Adipose tissue (tissue), 3 donors: ENCODE data around the gene GNB1. TPM values are rescaled to one million over a fixed set of nuclear protein-coding genes. Genes with fewer than 3 reads are reported as not detected.

ENCODE experiments used
- H3K27ac ChIP-seq: one replicate; pipeline ENCODE4 v1.5.1; 2013; ENCODE audit warnings: low read depth, low read length
- whole genome bisulfite sequencing, 3 donors: extraction: QIAGEN DNeasy Blood & Tissue Kit; methylation state at CpG; one replicate each; pipeline ENCODE4 v1.1.7; 2013; 5-methylcytosine and 5-hydroxymethylcytosine counted together
- polyA plus RNA-seq, 3 donors: library from polyadenylated mRNA; stranded (reverse); fragments of 200-250 nt; gene quantifications; one replicate each; pipeline ENCODE4 v1.2.3, GENCODE V29; 2013
- donor health status: healthy with polysubstance abuse.
- donor health status: Bipolar disorder and iron deficiency.
- donor health status: healthy.

Gene GNB1
- polyA plus RNA-seq, 3 donors: 67.2 to 180 (median 148) TPM

DNA sequence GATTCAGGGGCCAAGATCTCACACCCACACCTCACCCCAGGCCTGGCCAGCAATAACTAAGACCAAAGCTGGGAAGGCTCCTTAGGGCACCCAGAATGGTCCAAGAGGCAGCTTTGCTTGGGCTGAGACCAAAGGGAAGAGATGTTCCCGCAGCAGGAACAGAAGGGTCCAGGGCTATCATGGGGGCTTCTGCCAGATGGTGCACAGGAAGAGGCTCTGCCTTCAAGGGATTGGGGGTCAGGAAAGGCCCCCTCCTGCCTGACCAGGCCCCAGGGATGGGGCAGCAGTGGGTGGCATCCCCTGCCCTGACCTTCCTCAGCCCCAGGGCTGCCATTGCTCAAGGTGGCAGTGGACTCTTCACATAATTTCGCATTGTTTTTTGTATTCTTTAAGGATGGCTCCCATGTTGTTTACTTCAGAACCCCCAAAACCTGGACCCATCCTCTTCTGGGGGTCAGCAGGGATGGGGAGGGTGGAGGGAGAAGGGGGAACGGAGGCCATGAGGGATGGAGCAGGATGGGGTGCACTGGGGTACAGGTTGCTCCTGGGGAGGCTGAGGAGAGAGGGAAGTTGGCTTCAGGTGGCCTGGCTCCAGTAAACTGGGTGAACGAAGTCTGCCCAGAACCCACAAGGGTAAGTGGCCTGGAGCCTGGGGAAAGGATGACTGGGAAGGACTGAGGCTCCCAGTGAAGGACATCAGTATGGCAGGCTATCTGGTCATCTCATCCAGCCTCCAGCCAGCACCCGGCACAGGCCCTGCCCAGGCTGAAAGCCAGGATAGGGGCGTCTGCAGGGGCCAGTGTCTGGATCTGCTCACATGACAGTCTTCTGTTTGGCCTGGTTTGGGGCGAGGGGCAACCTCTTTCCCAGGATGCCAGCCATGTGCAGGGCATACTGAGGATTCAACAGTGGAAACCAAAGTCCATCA, 110.0 kb downstream of the GNB1 start:
- peak overlapping the region; percentile 43 for H3K27ac ChIP-seq
- WGBS, 3 donors: 63 to 80% (median 65%) methylated on average over 7 of the region's 7 CpGs

DNA sequence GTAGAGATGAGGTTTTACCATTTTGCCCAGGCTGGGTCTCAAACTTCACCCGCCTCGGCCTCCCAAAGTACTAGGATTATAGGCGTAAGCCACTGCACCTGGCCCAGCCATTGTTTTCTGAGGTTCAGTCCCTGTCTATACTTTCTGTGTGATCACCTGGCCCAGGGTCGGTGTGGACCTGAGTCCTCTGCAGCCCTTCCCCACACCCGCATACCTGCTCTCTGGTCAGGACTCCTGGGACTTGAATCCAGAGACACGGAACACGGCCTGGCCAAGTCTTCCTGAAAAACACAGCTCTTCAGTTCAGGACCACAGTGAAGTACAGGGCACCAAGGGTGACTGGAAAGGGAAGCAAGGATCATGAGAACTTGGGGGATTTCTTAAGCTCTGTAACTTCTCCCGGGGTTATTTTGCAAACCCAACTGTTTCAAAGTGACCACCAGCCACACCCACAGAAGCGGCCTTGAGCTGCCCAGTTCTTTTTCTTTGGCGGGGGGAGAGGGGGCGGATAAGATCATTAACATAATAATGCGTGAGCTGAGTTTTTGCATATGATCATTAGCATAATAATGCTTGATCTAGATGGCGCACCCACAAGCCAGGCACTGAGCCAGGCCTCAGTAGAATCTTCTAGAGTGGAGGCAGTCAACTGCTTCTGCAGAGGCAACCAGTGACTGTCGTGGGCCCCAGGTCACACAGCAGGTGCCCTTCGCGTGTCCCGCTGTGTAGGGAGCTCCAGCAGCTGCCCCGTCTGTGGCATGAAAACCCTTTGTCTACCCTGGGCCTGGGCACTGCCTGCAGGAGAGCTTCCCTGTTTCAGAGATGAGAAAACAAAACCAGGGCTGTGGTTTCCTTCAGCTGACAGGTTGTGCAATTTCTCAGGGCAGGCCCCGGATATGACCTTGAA, 110.9 kb downstream of the GNB1 start:
- WGBS, 3 donors: 39 to 40% (median 40%) methylated on average over 19 of the region's 19 CpGs

DNA sequence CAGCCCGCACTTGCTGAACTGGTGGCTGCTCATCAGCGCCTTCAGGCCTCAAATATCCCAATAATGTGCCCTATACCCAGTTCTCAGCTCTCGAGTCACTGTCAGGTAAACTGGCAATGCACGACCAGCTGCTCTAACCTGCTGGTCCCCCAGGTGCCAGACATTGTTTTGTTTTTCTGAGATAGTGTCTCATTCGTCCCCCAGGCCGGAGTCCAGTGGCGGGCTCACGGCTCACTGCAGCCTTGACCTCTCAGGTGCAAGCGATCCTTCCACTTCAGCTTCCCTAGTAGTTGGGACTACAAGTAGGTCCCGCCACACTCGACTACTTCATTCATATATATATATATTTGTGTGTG, 111.6 kb downstream of the GNB1 start:
- 50 to 61% (median 59%) methylated on average over 11 of the region's 11 CpGs for WGBS, 3 donors
- H3K27ac ChIP-seq: no peak overlapping the region

More for the DNA sequence above, 110.9 kb downstream of the GNB1 start:
- H3K27ac ChIP-seq: no peak overlapping the region

DNA sequence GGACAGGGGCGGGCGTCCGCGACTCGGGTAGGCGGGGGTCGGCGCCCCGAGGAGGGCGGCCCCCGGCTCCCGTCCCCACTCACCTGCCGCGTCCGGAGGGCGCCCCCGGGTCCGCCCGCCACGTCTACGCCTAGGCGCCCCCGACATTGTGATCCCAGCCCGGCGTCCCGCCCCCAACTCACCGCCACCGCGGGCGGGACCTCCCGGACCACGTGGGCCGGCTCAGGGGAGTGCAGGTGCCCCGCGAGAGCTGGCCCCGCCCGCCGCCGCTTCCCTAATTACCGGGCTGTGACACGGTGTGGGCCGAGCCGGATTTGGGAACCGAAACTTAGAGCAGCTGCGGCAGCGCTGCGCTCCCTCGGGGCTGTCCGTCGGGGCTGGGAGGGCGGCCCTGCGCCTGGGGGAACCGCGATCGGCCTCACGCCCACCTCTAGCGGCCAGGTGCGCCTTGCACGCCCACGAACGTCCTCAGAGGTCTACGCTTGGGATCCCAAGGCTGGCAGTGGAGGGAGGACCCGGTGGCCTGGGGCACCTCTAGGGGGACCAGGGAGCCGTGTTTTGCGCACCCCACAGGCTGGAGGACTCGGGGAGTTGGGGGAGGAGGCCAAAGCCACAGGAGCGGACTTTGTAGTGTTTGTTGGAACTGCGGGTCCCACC, 112.1 kb downstream of the GNB1 start:
- H3K27ac ChIP-seq: peak overlapping the region; percentile 93
- WGBS, 3 donors: 2% methylated on average over 54 to 68 of the region's 68 CpGs

DNA sequence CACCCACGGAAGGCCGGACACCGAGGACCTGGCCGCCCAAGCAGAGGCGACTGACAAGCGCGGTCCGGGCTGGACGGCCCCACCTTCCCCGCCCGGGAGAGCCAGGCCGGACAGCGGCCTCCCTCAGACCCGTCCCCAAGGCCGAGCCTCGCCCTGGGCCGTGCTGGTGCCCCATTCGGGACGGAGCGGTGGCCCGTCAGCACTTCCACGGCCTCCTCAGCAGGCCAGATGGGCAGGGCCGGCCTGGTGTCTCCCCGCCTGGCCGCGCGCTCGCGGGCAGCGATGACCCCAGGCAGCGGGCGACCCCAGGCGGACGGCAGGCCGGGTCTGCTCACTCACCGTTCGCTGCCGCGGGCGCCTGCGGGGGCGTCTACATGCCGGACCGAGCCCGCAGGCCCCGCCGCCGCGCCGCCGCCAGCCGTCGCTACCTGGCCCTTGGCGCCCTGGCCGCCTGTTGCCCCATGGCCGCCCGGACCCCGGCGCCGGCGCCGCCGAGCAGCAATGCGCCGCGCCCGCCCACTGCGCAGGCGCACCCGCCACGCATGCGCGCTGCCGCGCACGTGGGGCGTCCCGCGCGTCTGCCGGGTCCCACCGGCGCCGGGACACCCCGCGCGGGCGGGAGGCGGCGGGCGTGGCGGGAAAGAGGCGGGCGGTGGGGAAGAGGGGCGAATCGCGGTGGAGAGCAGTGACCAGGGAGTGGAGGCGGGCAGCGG, 112.8 kb downstream of the GNB1 start, which contains the start of gene NADK:
TSS of gene NADK (minus strand) at position 521 of the 713 bp plus-strand sequence. CDS start 13,064 bp downstream, outside the sequence.
- WGBS, 3 donors: 0% methylated on average over 73 to 99 of the region's 99 CpGs
- peak within 1 kb of the TSS; percentile 93 for H3K27ac ChIP-seq

DNA sequence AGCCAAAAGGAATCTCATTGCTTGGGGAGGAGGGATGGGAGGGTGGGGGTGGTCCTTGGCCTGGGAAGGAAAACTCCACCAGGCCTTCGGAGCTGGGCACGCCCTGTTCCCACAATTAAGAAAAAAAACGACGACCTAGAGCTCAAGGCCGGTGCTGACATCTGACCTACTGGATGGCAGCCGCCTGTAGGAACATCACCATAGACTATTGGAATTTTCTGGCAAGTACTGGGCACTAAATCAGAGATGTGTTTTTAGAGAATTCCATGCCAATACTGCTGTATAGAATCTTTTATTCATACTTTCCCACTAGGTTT, 113.3 kb downstream of the GNB1 start:
- H3K27ac ChIP-seq: peak overlapping the region; percentile 93
- 0 to 2% (median 1%) methylated on average over 6 of the region's 6 CpGs for WGBS, 3 donors

DNA sequence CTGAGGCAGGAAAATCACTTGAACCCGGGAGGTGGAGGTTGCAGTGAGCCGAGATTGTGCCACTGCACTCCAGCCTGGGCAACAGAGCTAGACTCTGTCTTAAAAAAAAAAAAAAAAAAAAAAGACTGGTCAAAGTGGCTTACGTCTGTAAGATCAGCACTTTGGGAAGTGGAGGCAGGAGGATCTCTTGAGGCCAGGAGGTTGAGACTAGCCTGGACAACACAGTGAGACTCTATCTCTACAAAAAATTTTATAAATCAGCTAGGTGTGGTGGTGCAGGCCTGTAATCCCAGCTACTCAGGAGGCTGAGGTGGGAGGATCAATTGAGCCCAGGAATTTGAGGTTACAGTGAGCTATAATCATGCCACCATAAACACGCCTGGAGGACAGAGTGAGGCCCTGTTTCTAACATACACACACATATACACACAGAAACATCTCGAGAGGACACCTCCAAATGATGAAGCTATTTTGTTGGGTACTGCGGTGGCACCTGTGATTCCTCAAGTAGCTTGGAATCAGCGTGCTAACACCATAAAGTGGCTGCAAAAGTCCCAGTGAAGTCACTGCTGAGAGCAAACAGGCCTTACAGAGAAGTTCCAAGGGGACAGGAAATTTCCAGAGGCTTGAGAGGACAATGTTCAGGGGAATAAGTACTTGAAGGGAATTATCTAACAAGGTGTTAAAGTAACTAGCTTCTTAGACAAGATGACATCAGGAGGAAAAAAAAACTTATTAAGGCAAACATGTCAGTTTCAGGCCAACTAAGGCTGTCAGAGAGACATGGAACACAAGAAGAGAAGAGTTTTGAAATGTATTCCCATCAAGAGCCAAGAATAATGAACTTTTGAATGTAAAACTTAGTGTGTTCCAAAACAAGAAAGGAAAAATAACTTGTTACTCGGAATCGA, 114.0 kb downstream of the GNB1 start:
- H3K27ac ChIP-seq: no peak overlapping the region
- WGBS, 3 donors: 57 to 66% (median 58%) methylated on average over 9 of the region's 9 CpGs

DNA sequence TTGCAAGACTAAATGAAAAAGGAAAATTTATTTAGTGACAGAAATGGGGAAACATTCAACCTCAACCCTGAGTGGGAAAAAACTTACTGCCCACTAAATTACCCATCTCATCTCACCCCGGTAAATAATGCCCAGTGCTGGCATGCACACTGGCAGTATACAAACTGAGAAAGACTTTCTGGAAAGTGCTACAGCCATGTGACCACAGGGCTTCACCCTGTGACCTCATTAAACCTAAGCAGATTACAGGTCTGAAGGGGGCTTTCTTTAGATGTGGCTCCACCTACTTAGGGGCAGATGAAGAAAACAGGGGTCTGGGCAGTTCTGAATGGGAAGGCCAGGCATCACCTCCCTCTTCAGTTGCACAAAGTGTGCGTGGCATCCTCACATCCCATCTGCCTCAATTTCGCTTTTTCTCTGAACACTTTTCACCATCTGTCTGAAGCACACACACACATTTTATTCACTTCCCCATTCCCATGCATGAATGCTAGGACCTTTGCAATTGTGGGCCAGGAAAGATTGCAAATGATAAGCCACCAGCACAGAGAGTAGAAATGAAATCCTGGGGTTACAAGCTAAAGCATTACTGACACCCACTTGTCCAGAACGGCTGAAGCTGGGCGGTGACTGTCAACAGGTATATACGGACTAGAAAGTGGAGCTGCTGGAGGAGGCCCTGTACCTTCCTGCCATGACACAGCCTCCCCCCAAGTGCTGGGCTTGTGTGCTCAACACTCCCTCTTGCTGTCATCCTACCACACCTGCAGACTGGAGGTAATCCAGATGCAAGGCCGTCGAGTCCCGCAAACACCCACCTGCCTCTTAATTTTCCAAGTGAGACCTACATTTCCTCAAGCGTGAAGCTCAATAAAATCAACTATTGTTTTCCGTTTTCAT, 115.3 kb downstream of the GNB1 start:
- H3K27ac ChIP-seq: no peak overlapping the region
- 67 to 71% (median 67%) methylated on average over 11 of the region's 11 CpGs for WGBS, 3 donors

DNA sequence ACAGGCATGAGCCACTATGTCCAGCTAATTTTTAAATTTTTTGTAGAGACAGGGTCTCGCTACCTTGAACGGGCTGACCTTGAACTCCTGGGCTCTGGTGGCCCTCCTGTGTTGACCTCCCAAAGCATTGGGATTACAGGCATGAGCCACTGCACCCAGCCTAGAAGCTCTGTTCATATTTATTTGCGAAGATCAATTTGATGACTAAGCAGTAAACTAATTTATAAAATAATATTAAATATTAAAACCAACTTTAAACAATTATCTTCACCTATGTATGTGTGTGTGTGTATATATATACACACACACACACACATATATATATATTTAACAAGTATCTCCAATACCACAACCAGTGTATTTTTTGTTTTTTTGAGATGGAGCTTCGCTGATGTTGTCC, 117.0 kb downstream of the GNB1 start:
- H3K27ac ChIP-seq: no peak overlapping the region
- 98 to 99% (median 98%) methylated on average over 4 of the region's 4 CpGs for WGBS, 3 donors

DNA sequence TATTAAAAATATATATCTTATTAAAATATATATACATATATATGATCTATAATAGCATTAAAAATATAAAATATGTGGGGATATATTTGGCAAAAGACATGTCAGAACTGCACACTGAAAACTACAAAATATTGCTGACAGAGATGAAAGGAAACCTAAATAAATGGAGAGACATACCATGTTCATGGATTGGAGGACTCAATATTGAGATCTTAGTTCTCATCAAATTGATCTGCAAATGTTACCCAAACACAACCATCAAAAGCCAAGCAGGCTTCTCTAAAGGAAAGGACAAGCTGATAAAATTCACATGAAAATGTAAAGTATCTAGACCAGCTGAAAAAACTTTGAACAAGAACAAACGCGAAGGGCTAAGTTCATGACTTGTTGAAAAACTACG, 119.8 kb downstream of the GNB1 start:
- H3K27ac ChIP-seq: no peak overlapping the region
- WGBS, 3 donors: 92 to 99% (median 95%) methylated on average over 3 of the region's 3 CpGs

DNA sequence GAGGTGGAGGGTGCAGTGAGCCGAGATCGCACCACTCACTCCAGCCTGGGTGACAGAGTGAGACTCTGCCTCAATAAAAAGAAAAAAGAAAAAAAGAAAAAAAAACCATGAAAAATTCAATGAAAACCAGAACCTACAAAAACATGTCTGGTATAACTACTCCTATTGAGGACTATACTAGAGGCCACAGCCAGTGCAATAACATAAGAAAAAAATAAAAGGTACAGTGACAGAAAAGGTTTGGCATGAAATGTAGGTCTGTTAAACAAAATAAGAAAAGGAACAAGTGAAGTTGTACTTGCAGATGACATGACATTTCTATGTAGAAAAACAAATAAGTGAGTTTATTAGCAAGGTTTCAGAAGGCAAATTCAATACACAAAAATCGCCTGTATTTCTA, 120.8 kb downstream of the GNB1 start:
- 95 to 100% (median 97%) methylated on average over 3 of the region's 3 CpGs for WGBS, 3 donors
- no peak overlapping the region for H3K27ac ChIP-seq

DNA sequence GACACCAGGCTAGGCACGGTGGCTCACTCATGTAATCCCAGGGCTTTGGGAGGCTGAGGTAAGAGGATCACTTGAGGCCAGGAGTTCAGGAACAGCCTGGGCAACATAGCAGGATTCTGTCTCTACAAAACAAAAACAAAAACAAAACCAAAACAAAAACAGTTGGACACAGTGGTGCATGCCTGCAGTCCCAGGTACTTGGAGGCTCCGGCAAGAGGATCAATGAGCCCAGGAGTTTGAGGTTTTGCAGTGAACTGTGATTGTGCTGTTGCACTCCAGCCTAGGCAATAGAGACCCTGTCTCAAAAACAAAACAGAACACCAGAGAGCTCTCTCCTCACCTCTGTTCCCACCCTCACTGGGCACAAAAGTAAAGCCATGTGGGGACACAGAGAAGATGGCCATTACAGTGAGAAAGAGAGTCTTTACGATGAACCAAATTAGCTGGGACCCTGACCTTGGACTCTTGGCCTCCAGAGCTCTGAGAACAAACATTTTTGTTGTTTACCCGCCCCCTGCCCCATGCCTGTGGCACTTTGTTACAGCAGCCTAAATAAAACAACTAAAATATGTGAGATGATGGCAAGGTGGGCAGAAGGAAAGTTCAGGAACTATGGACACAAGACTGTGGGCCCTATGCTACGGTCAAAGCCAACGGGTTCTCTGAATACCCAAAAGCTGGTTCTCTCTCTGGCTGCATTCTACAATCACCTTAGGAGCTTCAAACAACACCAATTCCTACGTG, 122.5 kb downstream of the GNB1 start:
- H3K27ac ChIP-seq: no peak overlapping the region
- 83 to 95% (median 93%) methylated on average over 7 of the region's 7 CpGs for WGBS, 3 donors

DNA sequence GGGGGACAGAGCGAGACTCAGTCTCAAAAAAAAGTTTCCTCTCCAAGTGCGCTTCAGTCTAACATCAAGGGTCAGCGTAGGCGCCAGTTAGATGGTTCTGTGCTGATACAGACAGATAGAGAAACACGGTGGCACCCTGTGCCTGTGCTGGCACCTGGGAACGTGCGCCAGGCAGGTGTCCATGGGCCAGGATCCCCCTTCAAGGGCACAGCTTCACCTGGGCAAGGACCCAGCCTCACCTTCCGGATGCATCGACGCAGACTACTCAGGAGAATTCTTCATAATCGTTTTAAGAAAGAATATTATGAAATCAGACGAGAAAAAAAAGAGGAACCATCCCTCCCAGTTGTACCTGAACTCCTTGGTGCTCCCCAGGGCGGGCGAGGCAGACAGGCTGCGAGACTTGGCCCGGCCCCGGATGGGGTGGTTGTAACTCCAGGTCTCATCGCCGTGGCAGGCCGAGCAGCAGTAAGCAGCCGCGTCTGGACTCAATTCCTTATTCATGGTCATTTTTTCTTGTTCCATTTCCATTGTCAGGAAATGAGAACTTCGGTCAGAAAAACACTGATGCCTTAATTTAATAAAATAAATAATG, 125.9 kb downstream of the GNB1 start:
- H3K27ac ChIP-seq: no peak overlapping the region
- WGBS, 3 donors: 64 to 84% (median 78%) methylated on average over 23 of the region's 23 CpGs

DNA sequence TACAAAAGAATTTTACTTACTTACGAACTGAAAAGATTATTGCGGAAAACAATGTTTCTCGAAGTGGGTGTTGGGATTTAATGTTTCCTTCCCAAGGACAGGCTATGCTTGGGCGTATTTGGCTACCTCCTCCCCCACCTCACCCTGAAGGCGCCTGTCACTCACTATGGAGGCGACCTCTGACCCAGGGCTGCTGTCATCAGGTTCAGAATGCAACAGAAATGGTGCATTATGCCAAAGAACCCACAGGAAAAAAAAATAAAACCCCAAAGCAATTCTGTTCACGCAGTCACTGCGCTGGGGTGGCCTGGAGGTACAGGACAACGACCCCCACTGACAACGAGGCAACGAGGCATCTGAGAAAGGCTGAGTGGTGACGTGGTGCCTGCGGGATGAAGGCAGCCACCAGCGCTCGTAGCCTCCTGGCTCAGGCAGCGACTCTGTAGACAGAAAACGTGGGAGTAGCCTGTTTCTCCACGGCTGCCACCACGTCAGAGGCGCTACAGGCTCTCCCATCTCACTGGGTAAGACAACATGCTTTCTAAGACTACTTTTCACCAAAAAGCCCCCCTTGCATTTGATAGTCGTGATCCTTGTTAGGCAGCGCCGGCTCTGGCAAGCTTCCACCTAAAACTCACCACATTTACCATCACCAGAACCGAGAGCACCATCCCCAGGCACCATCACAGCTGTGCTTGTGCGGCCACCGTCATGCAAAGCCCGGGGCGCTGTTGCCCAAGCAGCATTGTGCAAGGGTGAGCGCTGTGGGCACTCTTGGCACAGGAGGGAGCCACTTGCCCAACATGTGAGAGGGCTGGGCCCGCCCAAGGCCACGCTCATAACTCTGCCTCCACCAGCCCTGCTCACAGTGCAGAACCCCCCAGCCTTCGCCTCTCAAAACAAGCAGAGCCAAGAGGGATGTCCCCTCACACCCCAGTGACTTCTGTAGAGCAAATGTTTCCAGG, 126.9 kb downstream of the GNB1 start:
- 58 to 74% (median 62%) methylated on average over 32 of the region's 32 CpGs for WGBS, 3 donors
- H3K27ac ChIP-seq: no peak overlapping the region
